ENCODE measurements around the gene SAMD15.
"Not testable (repeated sequence)": the region's sequence is repeated elsewhere in the genome, so short reads cannot be mapped to it uniquely, and the experiment has no call there.

Gene SAMD15

GRCh38 chr14:77400216-77400615 is 23.0 kb downstream of the SAMD15 start:
- in situ Hi-C loops (cut with MboI; ENCODE audit: low pct_unique_long_range_greater_than_20kb, low sequenced_read_pairs, unreplicated experiment): no loop called here
- DNase-seq (ENCODE audit: low spot score): no peak
- no peak for TF ChIP-seq CTCF (IDR thresholded peaks at IDR 0.05; ENCODE audit: extremely low read depth, insufficient read depth, missing control alignments)

GRCh38 chr14:77403768-77404167 is 26.6 kb downstream of the SAMD15 start:
- in situ Hi-C loops (cut with MboI; ENCODE audit: low pct_unique_long_range_greater_than_20kb, low sequenced_read_pairs, unreplicated experiment): no loop called here
- no peak for DNase-seq (ENCODE audit: low spot score)
- no peak for TF ChIP-seq CTCF (IDR thresholded peaks at IDR 0.05; ENCODE audit: extremely low read depth, insufficient read depth, missing control alignments)

GRCh38 chr14:77406086-77406485 is 28.9 kb downstream of the SAMD15 start:
- no peak for TF ChIP-seq CTCF (IDR thresholded peaks at IDR 0.05; ENCODE audit: extremely low read depth, insufficient read depth, missing control alignments)
- in situ Hi-C loops (cut with MboI; ENCODE audit: low pct_unique_long_range_greater_than_20kb, low sequenced_read_pairs, unreplicated experiment): no loop called here
- no peak for DNase-seq (ENCODE audit: low spot score)

GRCh38 chr14:77406718-77407117 is 29.5 kb downstream of the SAMD15 start:
- TF ChIP-seq CTCF (IDR thresholded peaks at IDR 0.05; ENCODE audit: extremely low read depth, insufficient read depth, missing control alignments): no peak

GRCh38 chr14:77407158-77407557 is 30.0 kb downstream of the SAMD15 start:
- no peak for DNase-seq (ENCODE audit: low spot score)
- in situ Hi-C loops (cut with MboI; ENCODE audit: low pct_unique_long_range_greater_than_20kb, low sequenced_read_pairs, unreplicated experiment): no loop called here
- TF ChIP-seq CTCF (IDR thresholded peaks at IDR 0.05; ENCODE audit: extremely low read depth, insufficient read depth, missing control alignments): no peak

More at GRCh38 chr14:77406718-77407117, 29.5 kb downstream of the SAMD15 start:
- in situ Hi-C loops (cut with MboI; ENCODE audit: low pct_unique_long_range_greater_than_20kb, low sequenced_read_pairs, unreplicated experiment): no loop called here
- DNase-seq (ENCODE audit: low spot score): no peak

GRCh38 chr14:77409131-77409533 is 32.0 kb downstream of the SAMD15 start:
- DNase-seq (ENCODE audit: low spot score): no peak
- peak; percentile 33 for TF ChIP-seq CTCF (IDR thresholded peaks at IDR 0.05; ENCODE audit: extremely low read depth, insufficient read depth, missing control alignments)

GRCh38 chr14:77415403-77416030 is 38.3 kb downstream of the SAMD15 start:
- DNase-seq (ENCODE audit: low spot score); in situ Hi-C loops (cut with MboI; ENCODE audit: low pct_unique_long_range_greater_than_20kb, low sequenced_read_pairs, unreplicated experiment): not testable (repeated sequence)

More at GRCh38 chr14:77409131-77409533, 32.0 kb downstream of the SAMD15 start:
- in situ Hi-C loops (cut with MboI; ENCODE audit: low pct_unique_long_range_greater_than_20kb, low sequenced_read_pairs, unreplicated experiment): no loop called here

GRCh38 chr14:77416098-77416497 is 38.9 kb downstream of the SAMD15 start:
- DNase-seq (ENCODE audit: low spot score); in situ Hi-C loops (cut with MboI; ENCODE audit: low pct_unique_long_range_greater_than_20kb, low sequenced_read_pairs, unreplicated experiment): not testable (repeated sequence)
